OCI-LY3 (cell line): ENCODE data around the gene POGLUT3.
A peak's percentile ranks its signal among the peaks of the same experiment; 100 is the strongest.

Source experiments
- H2AFZ ChIP-seq: fragments of 200-600, 300-600 bp; shearing (Covaris generic); 2 replicates; pipeline ENCODE4 v1.6.0; 2014; ENCODE audit warnings: antibody characterized with exemption, low read depth, low read length
- H3K27ac ChIP-seq: fragments of 200-600, 300-600 bp; sonication (generic); 2 replicates; pipeline ENCODE4 v1.5.1; 2014; ENCODE audit warnings: mild to moderate bottlenecking, low read length, moderate library complexity, mixed read lengths
- H3K27me3 ChIP-seq: fragments of 200-600, 300-600 bp; sonication (generic); 2 replicates; pipeline ENCODE4 v1.6.1; 2014; ENCODE audit warnings: low read depth, low read length, mixed read lengths
- H3K36me3 ChIP-seq: fragments of 200-600, 300-600 bp; sonication (generic); replicated peaks from 2 replicates; pipeline ENCODE3; 2014; ENCODE audit warnings: low read depth, low read length, mixed read lengths
- H3K4me1 ChIP-seq: fragments of 300-600, 200-600 bp; sonication (generic); 2 replicates; pipeline ENCODE4 v1.6.1; 2014; ENCODE audit warnings: low read length, mixed read lengths
- H3K4me2 ChIP-seq: fragments of 200-600, 300-600 bp; sonication (generic); 2 replicates; pipeline ENCODE4 v1.6.1; 2014; ENCODE audit warnings: low read length, mixed read lengths
- H3K4me3 ChIP-seq: fragments of 300-600, 200-600 bp; sonication (generic); 2 replicates; pipeline ENCODE4 v1.5.1; 2014; ENCODE audit warnings: antibody characterized with exemption, mild to moderate bottlenecking, low read length, moderate library complexity
- H3K79me2 ChIP-seq: fragments of 300-600, 200-600 bp; shearing (Covaris generic); 2 replicates; pipeline ENCODE4 v1.6.1; 2014; ENCODE audit warnings: mild to moderate bottlenecking, low read length, mixed read lengths
- H3K9ac ChIP-seq: fragments of 300-600, 200-600 bp; shearing (Covaris generic); 2 replicates; pipeline ENCODE4 v1.6.0; 2014; ENCODE audit warnings: mild to moderate bottlenecking, low read length, moderate library complexity
- H3K9me3 ChIP-seq: fragments of 200-600, 300-600 bp; shearing (Covaris generic); 2 replicates; pipeline ENCODE4 v1.6.1; 2014; ENCODE audit warnings: low read length, mixed read lengths; ENCODE audit not compliant: insufficient read depth
- H4K20me1 ChIP-seq: fragments of 200-600, 300-600 bp; sonication (generic); 2 replicates; pipeline ENCODE4 v1.6.1; 2016; ENCODE audit warnings: low read length, mixed read lengths; ENCODE audit not compliant: insufficient read depth
- CTCF ChIP-seq: fragments of 200-600, 300-600 bp; sonication (generic); IDR thresholded peaks from 2 replicates; pipeline ENCODE4 v1.5.1; 2014; ENCODE audit warnings: antibody characterized with exemption, low read length, low read depth
- EZH2phosphoT487 ChIP-seq: fragments of 200-600 bp; shearing (Covaris generic); IDR thresholded peaks from 2 replicates; pipeline ENCODE4 v1.6.1; 2018; ENCODE audit warnings: antibody characterized with exemption, mixed run types, low read depth

The POGLUT3 gene

GRCh38 chr11:108466405-108466804 is 31.8 kb downstream of the POGLUT3 start:
- H3K27ac ChIP-seq, result no peak overlapping the region
- H3K4me2 ChIP-seq, result peak overlapping the region; percentile 88
- H3K79me2 ChIP-seq, result no peaks in the 10 kb centered on the region
- TF ChIP-seq EZH2phosphoT487 (no peak), CTCF (no peak)
- no peaks in the 10 kb centered on the region for H4K20me1 ChIP-seq
- no peak overlapping the region for H2AFZ ChIP-seq
- peak overlapping the region; percentile 98 for H3K4me3 ChIP-seq
- H3K4me1 ChIP-seq, result peaks cover 6% of the 10 kb centered on the region; the same call in 1 of the 2 replicates
- no peaks in the 10 kb centered on the region for H3K36me3 ChIP-seq
- no peaks in the 10 kb centered on the region for H3K27me3 ChIP-seq
- H3K9me3 ChIP-seq, result no peaks in the 10 kb centered on the region
- peak overlapping the region; percentile 93 for H3K9ac ChIP-seq

- H3K4me1 ChIP-seq, result no peaks in the 10 kb centered on the region
- H3K36me3 ChIP-seq, result no peaks in the 10 kb centered on the region
- no peaks in the 10 kb centered on the region for H3K79me2 ChIP-seq
- no peak overlapping the region for H3K27ac ChIP-seq
- H4K20me1 ChIP-seq, result no peaks in the 10 kb centered on the region
- H3K9me3 ChIP-seq, result no peaks in the 10 kb centered on the region
- no peak for TF ChIP-seq CTCF
- TF ChIP-seq EZH2phosphoT487, result no peak
- H3K9ac ChIP-seq, result no peak overlapping the region
- H2AFZ ChIP-seq, result no peak overlapping the region
- H3K4me2 ChIP-seq, result no peak overlapping the region
- no peak overlapping the region for H3K4me3 ChIP-seq
- no peaks in the 10 kb centered on the region for H3K27me3 ChIP-seq
Measured at GRCh38 chr11:108453207-108453835, 44.9 kb downstream of the POGLUT3 start.
